GM12878 (cell line): ENCODE results near the gene MYPN. TPM values are rescaled to one million over a fixed set of nuclear protein-coding genes. Genes with fewer than 3 reads are reported as not detected.

Experiments used
- ATAC-seq: fragments of 200-7000 bp; cut with Tn5 transposase; 3 replicates; pipeline ENCODE4 v1.9.1; 2020; ENCODE audit warnings: mild to moderate bottlenecking, moderate library complexity
- BruUV-seq: library from RNA; stranded (reverse); fragments of 400-500 nt; replicated peaks from 2 replicates; lab custom pipeline; 2021; lab: Mats Ljungman, UMichigan
- CTCF ChIA-PET: fragments of 300-600 bp; sonication (Branson Sonifier 250); formaldehyde crosslinking; extraction: SDS; loops from one replicate; lab custom pipeline; 2021; ENCODE audit warnings: inconsistent platforms; lab: Yijun Ruan, JAX
- POLR2A ChIA-PET: fragments of 350-600 bp; formaldehyde crosslinking; extraction: SDS; loops from one replicate; lab custom pipeline; 2021; ENCODE audit warnings: inconsistent platforms; lab: Charles Lee
- RAD21 ChIA-PET: fragments of 300-600 bp; sonication (Branson Sonifier 250); formaldehyde crosslinking; loops from one replicate; lab custom pipeline; 2023; ENCODE audit warnings: antibody characterized with exemption; ENCODE audit not compliant: unreplicated experiment; lab: Charles Lee
- SMC1A ChIA-PET: fragments of 300-600 bp; sonication (Branson Sonifier 250); formaldehyde crosslinking; loops from one replicate; lab custom pipeline; 2023; ENCODE audit not compliant: unreplicated experiment, uncharacterized antibody; lab: Charles Lee
- DNase-seq: peaks from one replicate; pipeline ENCODE4 v3.0.0-alpha.2; 2011; ENCODE audit warnings: low read depth, low spot score
- FAIRE-seq: peaks from 3 replicates; lab custom pipeline; 2011; peaks lifted over from hg19 to GRCh38; lab: Jason Lieb, UNC
- H2AFZ ChIP-seq: 2 replicates; pipeline ENCODE4 v1.6.0; 2011; ENCODE audit warnings: low read depth, low read length, control low read depth; ENCODE audit not compliant: control insufficient read depth
- H3K27ac ChIP-seq: 2 replicates; pipeline ENCODE4 v1.5.1; 2011; ENCODE audit warnings: control low read depth; ENCODE audit not compliant: control insufficient read depth, insufficient read depth
- H3K27me3 ChIP-seq, 2 experiments: replicated peaks in 1 of 2; 2 replicates each; pipeline versions ENCODE4 v1.6.0 to v1.6.1; 2011; ENCODE audit warnings: low read length in 1 of 2; ENCODE audit not compliant: control insufficient read depth in 2 of 2, insufficient read depth in 2 of 2
- H3K36me3 ChIP-seq, 2 experiments: 2 replicates each; pipeline ENCODE4 v1.5.1; 2011; ENCODE audit warnings: low read length in 1 of 2; ENCODE audit not compliant: control insufficient read depth in 2 of 2, insufficient read depth in 2 of 2
- H3K4me1 ChIP-seq: 2 replicates; pipeline ENCODE4 v1.6.1; 2011; ENCODE audit warnings: mild to moderate bottlenecking, low read length, moderate library complexity, mixed read lengths; ENCODE audit not compliant: control insufficient read depth, insufficient read depth
- H3K4me2 ChIP-seq: 2 replicates; pipeline ENCODE4 v1.6.0; 2011; ENCODE audit warnings: control low read depth; ENCODE audit not compliant: control insufficient read depth, insufficient read depth
- H3K4me3 ChIP-seq: fragments of 200-600 bp; sonication (generic); 2 replicates; pipeline ENCODE4 v1.5.1; 2016
- H3K79me2 ChIP-seq: 2 replicates; pipeline ENCODE4 v1.6.0; 2011; ENCODE audit warnings: low read length; ENCODE audit not compliant: control insufficient read depth, insufficient read depth
- H3K9ac ChIP-seq: 2 replicates; pipeline ENCODE4 v1.8.0; 2011; ENCODE audit warnings: low read length, control low read depth, mixed read lengths; ENCODE audit not compliant: control insufficient read depth, insufficient read depth
- H3K9me3 ChIP-seq: replicated peaks from 3 replicates; pipeline ENCODE4 v1.5.1; 2011; ENCODE audit warnings: mild to moderate bottlenecking, low read length; ENCODE audit not compliant: control insufficient read depth, insufficient read depth
- H4K20me1 ChIP-seq: 2 replicates; pipeline ENCODE4 v1.6.0; 2011; ENCODE audit not compliant: control insufficient read depth, insufficient read depth
- E2F4 ChIP-seq: IDR thresholded peaks from 2 replicates; pipeline ENCODE4 v1.6.1; 2012; ENCODE audit warnings: low read depth, low read length, improper control_type of control experiment
- E2F8 ChIP-seq: fragments of 450-650 bp; IDR thresholded peaks from 2 replicates; pipeline ENCODE4 v1.6.1; 2018; ENCODE audit warnings: mild to moderate bottlenecking, low read depth, moderate library complexity; ENCODE audit not compliant: partially characterized antibody
- ESRRA ChIP-seq: IDR thresholded peaks from 2 replicates; pipeline ENCODE4 v1.6.1; 2012; ENCODE audit warnings: mild to moderate bottlenecking, low read length, improper control_type of control experiment
- HSF1 ChIP-seq: fragments of 150-350 bp; IDR thresholded peaks from 2 replicates; pipeline ENCODE4 v1.6.1; 2014; ENCODE audit warnings: mild to moderate bottlenecking, low read depth, low read length
- KAT2A ChIP-seq: conservative IDR thresholded peaks from 2 replicates; pipeline ENCODE4 v1.6.1; 2011; ENCODE audit warnings: low read depth, low read length; ENCODE audit not compliant: control insufficient read depth
- LARP7 ChIP-seq: fragments of 450-650 bp; IDR thresholded peaks from 2 replicates; pipeline ENCODE4 v1.6.1; 2017; ENCODE audit warnings: mild to moderate bottlenecking
- MTA2 ChIP-seq: fragments of 450-650 bp; IDR thresholded peaks from 2 replicates; pipeline ENCODE4 v1.6.1; 2016; ENCODE audit warnings: low read depth, mild to moderate bottlenecking, moderate library complexity
- PAX8 ChIP-seq: fragments of 450-650 bp; IDR thresholded peaks from 2 replicates; pipeline ENCODE4 v1.6.1; 2017; ENCODE audit warnings: mild to moderate bottlenecking, moderate library complexity
- POLR2AphosphoS2 ChIP-seq: IDR thresholded peaks from 2 replicates; pipeline ENCODE4 v1.6.1; 2011; ENCODE audit warnings: low read depth, mild to moderate bottlenecking, low read length, improper control_type of control experiment, moderate library complexity
- SMAD1 ChIP-seq: fragments of 450-650 bp; IDR thresholded peaks from 2 replicates; pipeline ENCODE4 v1.6.1; 2018; ENCODE audit warnings: mild to moderate bottlenecking, low read depth; ENCODE audit not compliant: partially characterized antibody
- SMARCA5 ChIP-seq: fragments of 450-650 bp; IDR thresholded peaks from 2 replicates; pipeline ENCODE4 v1.6.1; 2017; ENCODE audit warnings: mild to moderate bottlenecking
- TAF1 ChIP-seq: IDR thresholded peaks from 2 replicates; pipeline ENCODE4 v1.6.1; 2011; ENCODE audit warnings: mild to moderate bottlenecking, low read depth, low read length, borderline replicate concordance
- WGBS: methylation state at CpG from one replicate; pipeline ENCODE4 v1.1.6; 2016; ENCODE audit warnings: low lambda C conversion rate; ENCODE audit not compliant: insufficient replicate concordance, insufficient coverage; ENCODE audit errors: missing lambda C conversion rate; 5-methylcytosine and 5-hydroxymethylcytosine counted together
- in situ Hi-C: fragments of 300-500 bp; cut with MboI; formaldehyde crosslinking; loops from 9 replicates; pipeline ENCODE4 v1.14.3; 2018; ENCODE audit warnings: mixed read lengths
- intact Hi-C: fragments of 100-400 bp; cut with micrococcal nuclease; formaldehyde crosslinking; loops from one replicate; pipeline ENCODE4 v1.14.2; 2022; ENCODE audit not compliant: unreplicated experiment
- polyA plus RNA-seq, 11 experiments: library from polyadenylated mRNA; depleted of rRNA in 4 of 11; unstranded in 6 of 11; stranded (reverse) in 5 of 11; fragments of >200 nt; fragmentation: Nextera tagmentation in 4 of 11; fragmentation: Illumina TruSeq in 1 of 11; extraction: Ambion mirVana in 4 of 11; extraction: Trizol in 1 of 11; gene quantifications; 1 replicate in 1 of 11; 2 replicates in 10 of 11; pipeline versions ENCODE4 v1.2.1 to v1.2.3, GENCODE V29; 2011 to 2016; ENCODE audit warnings: inconsistent platforms in 2 of 11, missing spikeins in 2 of 11, low read depth in 1 of 11
- total RNA-seq, 4 experiments: library from RNA; depleted of rRNA in 3 of 4; stranded (reverse); fragments of >200 nt in 3 of 4; fragmentation: Illumina TruSeq in 1 of 4; extraction: Trizol in 1 of 4; gene quantifications; 2 replicates each; pipeline versions ENCODE4 v1.2.1 to v1.2.3, GENCODE V29; 2013 to 2021
- TF ChIP-seq, protein P1 (sequence below): fragments of 450-650 bp; IDR thresholded peaks from 2 replicates; pipeline ENCODE4 v1.6.1; 2016; ENCODE audit warnings: mild to moderate bottlenecking

Gene MYPN
- total and polyA plus RNA-seq, 10 of the 15 experiments (the other 5 are each of a cell fraction or from before 2014, with no cell fraction given), result 0.01 to 0.02 TPM; not detected in 8

GRCh38 chr10:68231817-68232251 lies 122.5 kb downstream of the MYPN start, which contains the start of gene ATOH7:
Gene ATOH7 (minus strand): TSS chr10:68232113. CDS start chr10:68231677, 436 bp downstream.
- CTCF ChIA-PET, result interaction anchor here (0.8 kb wide), 1 partner anchor 19 kb away, joined by 3 read pairs; no protein-coding TSS in a partner anchor
- H3K36me3 ChIP-seq, result no peaks in the 10 kb centered on the region
- DNase-seq (no peak), FAIRE-seq (no peak), ATAC-seq (no peak)
- peak within 1 kb of the TSS; percentile 15; the same call in 1 of the 2 replicates for H3K9ac ChIP-seq
- no peak within 1 kb of the TSS for H3K27ac ChIP-seq
- WGBS, result 69% methylated on average over 13 of the region's 13 CpGs
- intact Hi-C loops (no loop called here), in situ Hi-C loops (no loop called here)
- POLR2A ChIA-PET, result no interaction called here
- peaks cover 5% of the 10 kb centered on the region; the same call in 1 of the 2 replicates for H3K4me1 ChIP-seq
- no peak for TF ChIP-seq SMARCA5
- TF ChIP-seq HSF1, result no peak
- TF ChIP-seq E2F8, result no peak
- TF ChIP-seq E2F4, result no peak
- no peak for TF ChIP-seq LARP7
- no peak for TF ChIP-seq PAX8
- no peak for TF ChIP-seq MTA2
- no peak for TF ChIP-seq KAT2A
- no peak for TF ChIP-seq TAF1
- TF ChIP-seq, protein P1, sequence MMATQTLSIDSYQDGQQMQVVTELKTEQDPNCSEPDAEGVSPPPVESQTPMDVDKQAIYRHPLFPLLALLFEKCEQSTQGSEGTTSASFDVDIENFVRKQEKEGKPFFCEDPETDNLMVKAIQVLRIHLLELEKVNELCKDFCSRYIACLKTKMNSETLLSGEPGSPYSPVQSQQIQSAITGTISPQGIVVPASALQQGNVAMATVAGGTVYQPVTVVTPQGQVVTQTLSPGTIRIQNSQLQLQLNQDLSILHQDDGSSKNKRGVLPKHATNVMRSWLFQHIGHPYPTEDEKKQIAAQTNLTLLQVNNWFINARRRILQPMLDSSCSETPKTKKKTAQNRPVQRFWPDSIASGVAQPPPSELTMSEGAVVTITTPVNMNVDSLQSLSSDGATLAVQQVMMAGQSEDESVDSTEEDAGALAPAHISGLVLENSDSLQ, result no peak
- TF ChIP-seq POLR2AphosphoS2, result no peak
- TF ChIP-seq SMAD1, result no peak
- TF ChIP-seq ESRRA, result no peak
- peak within 1 kb of the TSS; percentile 98 for H2AFZ ChIP-seq
- BruUV-seq, result no TSS peak
- RAD21 ChIA-PET, result no interaction called here
- H3K4me2 ChIP-seq, result peak within 1 kb of the TSS; percentile 97
- H4K20me1 ChIP-seq, result no peaks in the 10 kb centered on the region
- no peaks in the 10 kb centered on the region for H3K9me3 ChIP-seq
- SMC1A ChIA-PET, result interaction anchor here (0.6 to 1.0 kb wide), 4 partner anchors 17 to 185 kb away, joined by 3 to 5 read pairs (median 3); no protein-coding TSS in a partner anchor
- peaks cover 0 to 4% of the 10 kb centered on the region in 2 experiments; a peak in 3 of 4 replicates for H3K27me3 ChIP-seq
- peak within 1 kb of the TSS; percentile 61; the same call in 1 of the 2 replicates for H3K4me3 ChIP-seq
- no peaks in the 10 kb centered on the region for H3K79me2 ChIP-seq
